Measurements from ENCODE around the gene AGAP1.

The AGAP1 gene

DNA sequence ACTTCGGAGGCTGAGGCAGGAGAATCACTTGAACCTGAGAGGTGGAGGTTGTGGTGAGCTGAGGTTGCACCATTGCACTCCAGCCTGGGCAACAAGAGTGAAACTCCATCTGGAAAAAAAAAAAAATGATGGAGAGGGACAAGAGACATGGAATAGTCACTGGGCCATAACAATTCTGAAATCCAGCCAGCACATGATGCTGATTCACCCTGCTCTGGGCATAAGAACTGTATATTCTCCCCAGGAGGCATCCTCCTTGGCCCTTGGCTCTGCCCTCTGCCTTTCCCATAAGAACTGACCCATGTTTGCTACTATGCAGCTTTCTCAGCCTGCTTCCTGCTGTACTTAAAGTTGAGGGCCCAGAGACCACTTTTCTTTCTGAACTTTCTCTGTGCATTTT, 376.7 kb downstream of the AGAP1 start:
- DNase-seq (ENCODE audit: insufficient read length, low spot score) = no peak
- no peak for TF ChIP-seq POLR2A (IDR thresholded peaks at IDR 0.05; ENCODE audit: low read depth, low read length)
- no peak for TF ChIP-seq PAX5 (IDR thresholded peaks at IDR 0.05; ENCODE audit: insufficient read depth, low read length, severe bottlenecking)
- TF ChIP-seq SPI1 (IDR thresholded peaks at IDR 0.05; ENCODE audit: low read depth, low read length) = no peak
- no peak for TF ChIP-seq POLR2AphosphoS5 (IDR thresholded peaks at IDR 0.05; ENCODE audit: low read depth, low read length)
- no peak for FAIRE-seq

DNA sequence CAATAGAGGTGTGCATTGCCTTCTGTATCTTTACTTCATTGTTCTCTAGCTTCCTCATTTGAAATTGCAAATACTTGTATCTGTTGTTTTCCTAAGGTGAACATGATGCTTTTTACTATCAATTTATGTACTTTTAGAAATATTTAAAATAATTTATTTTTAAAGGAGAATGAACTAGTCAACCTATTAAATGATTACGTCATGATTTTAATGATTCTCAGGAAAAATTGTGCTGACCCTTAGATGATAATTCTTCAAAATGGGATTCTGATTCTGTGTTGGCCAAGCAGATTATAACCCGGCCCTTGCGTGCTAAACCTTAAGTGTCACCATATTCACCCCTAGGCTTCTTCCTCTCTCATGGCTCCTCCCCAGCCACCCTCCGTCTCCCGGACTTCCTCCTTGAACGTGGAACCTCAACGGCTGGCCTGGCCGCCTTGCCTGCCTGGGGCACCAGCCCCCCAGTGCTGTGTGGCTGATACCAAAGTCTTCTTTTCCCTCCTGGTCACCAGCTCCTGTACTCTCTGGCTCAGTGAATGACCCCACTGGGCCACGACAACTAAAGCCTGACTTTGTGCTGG, 382.3 kb downstream of the AGAP1 start:
- DNase-seq (ENCODE audit: insufficient read length, low spot score) (no peak), FAIRE-seq (no peak)
- no peak for TF ChIP-seq POLR2A (IDR thresholded peaks at IDR 0.05; ENCODE audit: low read depth, low read length)
- TF ChIP-seq POLR2AphosphoS5 (IDR thresholded peaks at IDR 0.05; ENCODE audit: low read depth, low read length) = no peak
- TF ChIP-seq POU2F2 (IDR thresholded peaks at IDR 0.05; ENCODE audit: low read depth, low read length) = no peak
- no peak for TF ChIP-seq SPI1 (IDR thresholded peaks at IDR 0.05; ENCODE audit: low read depth, low read length)
- TF ChIP-seq PAX5 (IDR thresholded peaks at IDR 0.05; ENCODE audit: insufficient read depth, low read length, severe bottlenecking) = no peak
- TF ChIP-seq TAF1 (IDR thresholded peaks at IDR 0.05; ENCODE audit: low read depth, low read length) = no peak

DNA sequence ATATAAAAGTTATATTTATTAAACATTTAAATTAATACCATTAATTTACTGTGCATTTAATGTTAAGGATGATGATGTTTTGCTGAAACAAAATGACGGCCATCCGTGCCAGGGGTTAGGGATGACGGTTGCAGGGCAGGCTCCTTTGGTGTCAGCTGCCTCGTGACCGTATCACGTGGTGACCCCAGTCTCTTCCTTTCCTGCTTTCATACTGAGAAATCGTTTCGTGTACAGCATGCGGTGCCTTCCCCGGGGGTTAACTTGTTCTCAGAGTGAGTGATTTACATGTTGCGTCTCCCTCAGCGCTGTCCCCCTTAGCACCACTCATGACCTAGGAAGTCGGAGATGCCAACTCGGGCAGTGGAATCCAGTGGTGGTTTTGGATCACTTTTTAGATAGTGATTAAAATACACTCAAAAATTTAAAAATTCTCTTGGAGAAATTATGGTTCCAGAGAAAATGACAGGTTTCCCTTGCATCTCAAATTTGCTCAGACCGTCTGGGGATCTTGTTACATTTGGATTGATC, 383.5 kb downstream of the AGAP1 start:
- no peak for FAIRE-seq
- TF ChIP-seq TAF1 (IDR thresholded peaks at IDR 0.05; ENCODE audit: low read depth, low read length) = no peak
- no peak for TF ChIP-seq SPI1 (IDR thresholded peaks at IDR 0.05; ENCODE audit: low read depth, low read length)
- no peak for TF ChIP-seq POLR2AphosphoS5 (IDR thresholded peaks at IDR 0.05; ENCODE audit: low read depth, low read length)
- TF ChIP-seq POU2F2 (IDR thresholded peaks at IDR 0.05; ENCODE audit: low read depth, low read length) = no peak
- TF ChIP-seq PAX5 (IDR thresholded peaks at IDR 0.05; ENCODE audit: insufficient read depth, low read length, severe bottlenecking) = no peak
- no peak for TF ChIP-seq POLR2A (IDR thresholded peaks at IDR 0.05; ENCODE audit: low read depth, low read length)
- no peak for DNase-seq (ENCODE audit: insufficient read length, low spot score)

DNA sequence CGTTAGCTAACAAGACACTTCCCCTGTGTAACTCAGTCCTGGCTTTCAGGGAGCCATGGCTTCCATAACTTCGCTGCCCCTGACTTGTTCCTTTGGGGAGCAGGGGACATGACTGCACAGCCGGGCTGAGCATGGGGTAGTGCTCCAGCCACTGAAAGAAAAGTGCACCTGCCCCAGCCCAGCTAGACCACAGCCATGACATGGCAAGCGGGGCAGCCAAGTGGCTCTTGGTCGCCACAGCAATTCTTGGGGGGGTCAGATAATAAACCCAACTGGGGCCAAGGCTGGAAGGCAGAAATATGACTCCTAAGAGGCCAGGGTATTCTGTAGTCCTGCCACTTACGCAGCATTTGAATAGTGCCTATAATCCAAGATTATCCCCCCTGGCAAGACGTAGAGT, 385.3 kb downstream of the AGAP1 start:
- FAIRE-seq (no peak), DNase-seq (ENCODE audit: insufficient read length, low spot score) (no peak)
- no peak for TF ChIP-seq POU2F2 (IDR thresholded peaks at IDR 0.05; ENCODE audit: low read depth, low read length)
- TF ChIP-seq PAX5 (IDR thresholded peaks at IDR 0.05; ENCODE audit: insufficient read depth, low read length, severe bottlenecking) = no peak
- no peak for TF ChIP-seq TAF1 (IDR thresholded peaks at IDR 0.05; ENCODE audit: low read depth, low read length)
- no peak for TF ChIP-seq POLR2A (IDR thresholded peaks at IDR 0.05; ENCODE audit: low read depth, low read length)
- TF ChIP-seq POLR2AphosphoS5 (IDR thresholded peaks at IDR 0.05; ENCODE audit: low read depth, low read length) = no peak
- no peak for TF ChIP-seq SPI1 (IDR thresholded peaks at IDR 0.05; ENCODE audit: low read depth, low read length)

DNA sequence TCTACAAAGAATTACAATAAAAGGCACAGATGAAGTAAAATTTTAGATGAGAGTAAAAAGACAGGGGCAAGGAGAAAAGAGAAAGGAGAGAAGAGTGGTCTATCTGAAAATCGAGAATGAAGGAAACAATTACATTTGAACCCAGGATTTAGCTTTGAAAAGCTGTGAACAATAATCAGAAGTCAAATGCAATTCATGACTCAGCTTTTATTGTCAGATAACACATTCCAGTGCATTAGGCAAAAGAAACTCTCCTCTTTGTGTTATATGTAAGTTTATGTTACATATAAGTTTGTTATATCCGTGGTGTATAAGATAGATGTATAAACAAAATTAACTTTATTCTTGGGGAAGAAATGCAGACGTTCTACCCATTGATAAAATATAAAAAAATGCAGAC, 389.8 kb downstream of the AGAP1 start:
- no peak for DNase-seq (ENCODE audit: insufficient read length, low spot score)
- FAIRE-seq = no peak
- no peak for TF ChIP-seq POU2F2 (IDR thresholded peaks at IDR 0.05; ENCODE audit: low read depth, low read length)
- no peak for TF ChIP-seq TAF1 (IDR thresholded peaks at IDR 0.05; ENCODE audit: low read depth, low read length)
- no peak for TF ChIP-seq PAX5 (IDR thresholded peaks at IDR 0.05; ENCODE audit: insufficient read depth, low read length, severe bottlenecking)
- TF ChIP-seq POLR2AphosphoS5 (IDR thresholded peaks at IDR 0.05; ENCODE audit: low read depth, low read length) = no peak
- TF ChIP-seq POLR2A (IDR thresholded peaks at IDR 0.05; ENCODE audit: low read depth, low read length) = no peak
- TF ChIP-seq SPI1 (IDR thresholded peaks at IDR 0.05; ENCODE audit: low read depth, low read length) = no peak

DNA sequence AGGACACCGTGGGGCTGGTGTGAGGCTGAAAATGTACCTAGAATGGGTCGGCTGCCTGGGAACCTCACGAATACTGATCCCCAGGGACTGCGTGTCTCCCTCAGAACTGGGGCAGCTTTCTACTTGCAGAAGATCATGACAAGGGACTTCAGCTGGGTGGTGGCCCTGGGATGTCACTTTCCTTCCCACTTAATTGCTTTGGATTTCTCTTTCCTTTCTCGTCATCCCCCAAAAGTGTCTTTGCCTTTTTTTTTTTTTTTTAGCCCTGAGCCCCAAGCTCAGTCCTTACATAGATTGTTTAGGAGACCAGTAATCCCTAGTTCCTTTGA, 395.4 kb downstream of the AGAP1 start:
- TF ChIP-seq POLR2A (IDR thresholded peaks at IDR 0.05; ENCODE audit: low read depth, low read length) (no peak), POLR2AphosphoS5 (IDR thresholded peaks at IDR 0.05; ENCODE audit: low read depth, low read length) (no peak), SPI1 (IDR thresholded peaks at IDR 0.05; ENCODE audit: low read depth, low read length) (no peak), POU2F2 (IDR thresholded peaks at IDR 0.05; ENCODE audit: low read depth, low read length) (no peak), TAF1 (IDR thresholded peaks at IDR 0.05; ENCODE audit: low read depth, low read length) (no peak), PAX5 (IDR thresholded peaks at IDR 0.05; ENCODE audit: insufficient read depth, low read length, severe bottlenecking) (no peak)
- FAIRE-seq = no peak
- DNase-seq (ENCODE audit: insufficient read length, low spot score) = no peak

DNA sequence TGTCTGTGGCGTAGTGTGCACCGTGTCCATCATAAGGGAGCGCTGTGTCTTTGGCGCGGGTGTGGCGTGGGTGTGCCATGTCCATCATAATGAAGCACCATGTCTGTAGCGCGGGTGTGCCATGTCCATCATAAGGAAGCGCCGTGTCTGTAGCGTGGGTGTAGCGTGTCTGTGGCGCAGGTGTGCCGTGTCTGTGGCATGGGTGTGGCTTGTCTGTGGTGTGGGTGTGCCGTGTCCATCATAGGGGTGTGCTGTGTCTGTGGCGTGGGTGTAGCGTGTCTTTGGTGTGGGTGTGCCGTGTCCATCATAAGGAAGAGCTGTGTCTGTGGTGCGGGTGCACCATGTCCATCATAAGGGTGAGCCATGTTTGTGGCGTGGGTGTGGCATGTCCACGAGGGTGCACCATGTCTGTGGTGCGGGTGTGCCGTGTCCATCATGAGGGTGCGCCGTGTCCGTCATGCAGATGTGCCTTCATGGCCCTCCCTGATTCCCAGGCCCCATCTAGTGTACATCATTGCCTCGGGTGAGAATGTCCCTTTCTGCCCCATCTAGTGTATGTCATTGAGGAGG, 399.4 kb downstream of the AGAP1 start:
- TF ChIP-seq POU2F2 (IDR thresholded peaks at IDR 0.05; ENCODE audit: low read depth, low read length) (no peak), SPI1 (IDR thresholded peaks at IDR 0.05; ENCODE audit: low read depth, low read length) (no peak), POLR2A (IDR thresholded peaks at IDR 0.05; ENCODE audit: low read depth, low read length) (no peak), POLR2AphosphoS5 (IDR thresholded peaks at IDR 0.05; ENCODE audit: low read depth, low read length) (no peak), PAX5 (IDR thresholded peaks at IDR 0.05; ENCODE audit: insufficient read depth, low read length, severe bottlenecking) (no peak), TAF1 (IDR thresholded peaks at IDR 0.05; ENCODE audit: low read depth, low read length) (no peak)
- FAIRE-seq (no peak), DNase-seq (ENCODE audit: insufficient read length, low spot score) (no peak)

DNA sequence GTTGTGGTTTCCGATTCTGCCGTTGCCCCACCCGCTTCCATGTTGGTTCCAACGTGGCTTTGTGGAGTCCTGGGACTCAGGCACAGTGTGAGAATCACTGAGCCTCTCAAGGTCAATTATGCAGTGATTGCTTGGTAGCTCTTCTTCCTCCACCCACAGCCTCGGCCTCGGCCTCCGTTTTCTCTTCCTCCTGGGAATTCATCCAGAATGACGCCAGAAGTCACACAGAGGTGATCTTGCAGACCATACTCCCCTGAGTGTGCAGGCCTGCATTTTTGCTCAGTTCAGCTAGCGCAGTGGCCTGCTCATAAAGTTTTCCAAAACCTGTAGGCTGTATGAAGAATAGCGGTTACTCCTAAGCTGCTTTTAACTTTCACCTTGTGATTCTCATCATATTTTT, 401.0 kb downstream of the AGAP1 start:
- no peak for FAIRE-seq
- DNase-seq (ENCODE audit: insufficient read length, low spot score) = no peak
- TF ChIP-seq PAX5 (IDR thresholded peaks at IDR 0.05; ENCODE audit: insufficient read depth, low read length, severe bottlenecking) (no peak), POLR2AphosphoS5 (IDR thresholded peaks at IDR 0.05; ENCODE audit: low read depth, low read length) (no peak), POU2F2 (IDR thresholded peaks at IDR 0.05; ENCODE audit: low read depth, low read length) (no peak), POLR2A (IDR thresholded peaks at IDR 0.05; ENCODE audit: low read depth, low read length) (no peak), TAF1 (IDR thresholded peaks at IDR 0.05; ENCODE audit: low read depth, low read length) (no peak), SPI1 (IDR thresholded peaks at IDR 0.05; ENCODE audit: low read depth, low read length) (no peak)

DNA sequence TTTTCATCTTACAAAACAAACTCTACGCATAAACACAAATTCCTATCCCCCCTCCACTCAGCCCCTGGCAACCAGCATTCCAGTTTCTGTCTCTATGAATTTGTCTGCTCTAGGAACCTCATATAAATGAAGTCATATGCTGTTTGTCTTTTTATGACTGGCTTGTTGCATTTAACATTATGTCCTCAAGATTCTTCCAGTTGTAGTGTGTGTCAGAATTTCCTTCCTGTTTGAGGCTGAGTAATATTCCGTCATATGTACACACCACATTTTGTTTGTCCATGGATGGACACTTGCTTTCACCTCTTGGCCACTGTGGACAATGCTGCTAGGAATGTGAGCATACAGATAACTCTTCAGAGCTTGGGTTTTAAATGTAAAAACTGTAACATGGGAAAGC, 402.2 kb downstream of the AGAP1 start:
- no peak for DNase-seq (ENCODE audit: insufficient read length, low spot score)
- TF ChIP-seq PAX5 (IDR thresholded peaks at IDR 0.05; ENCODE audit: insufficient read depth, low read length, severe bottlenecking) (no peak), TAF1 (IDR thresholded peaks at IDR 0.05; ENCODE audit: low read depth, low read length) (no peak), POLR2AphosphoS5 (IDR thresholded peaks at IDR 0.05; ENCODE audit: low read depth, low read length) (no peak), SPI1 (IDR thresholded peaks at IDR 0.05; ENCODE audit: low read depth, low read length) (no peak), POU2F2 (IDR thresholded peaks at IDR 0.05; ENCODE audit: low read depth, low read length) (no peak), POLR2A (IDR thresholded peaks at IDR 0.05; ENCODE audit: low read depth, low read length) (no peak)
- FAIRE-seq = no peak
